GM18511 (cell line): ENCODE data around the gene FLNC.

Source experiments
- ATAC-seq: cut with Tn5 transposase; IDR thresholded peaks from one replicate; pipeline ENCODE4 v1.9.1; 2021; ENCODE audit warnings: mild to moderate bottlenecking, moderate library complexity; ENCODE audit not compliant: unreplicated experiment

Gene FLNC

DNA sequence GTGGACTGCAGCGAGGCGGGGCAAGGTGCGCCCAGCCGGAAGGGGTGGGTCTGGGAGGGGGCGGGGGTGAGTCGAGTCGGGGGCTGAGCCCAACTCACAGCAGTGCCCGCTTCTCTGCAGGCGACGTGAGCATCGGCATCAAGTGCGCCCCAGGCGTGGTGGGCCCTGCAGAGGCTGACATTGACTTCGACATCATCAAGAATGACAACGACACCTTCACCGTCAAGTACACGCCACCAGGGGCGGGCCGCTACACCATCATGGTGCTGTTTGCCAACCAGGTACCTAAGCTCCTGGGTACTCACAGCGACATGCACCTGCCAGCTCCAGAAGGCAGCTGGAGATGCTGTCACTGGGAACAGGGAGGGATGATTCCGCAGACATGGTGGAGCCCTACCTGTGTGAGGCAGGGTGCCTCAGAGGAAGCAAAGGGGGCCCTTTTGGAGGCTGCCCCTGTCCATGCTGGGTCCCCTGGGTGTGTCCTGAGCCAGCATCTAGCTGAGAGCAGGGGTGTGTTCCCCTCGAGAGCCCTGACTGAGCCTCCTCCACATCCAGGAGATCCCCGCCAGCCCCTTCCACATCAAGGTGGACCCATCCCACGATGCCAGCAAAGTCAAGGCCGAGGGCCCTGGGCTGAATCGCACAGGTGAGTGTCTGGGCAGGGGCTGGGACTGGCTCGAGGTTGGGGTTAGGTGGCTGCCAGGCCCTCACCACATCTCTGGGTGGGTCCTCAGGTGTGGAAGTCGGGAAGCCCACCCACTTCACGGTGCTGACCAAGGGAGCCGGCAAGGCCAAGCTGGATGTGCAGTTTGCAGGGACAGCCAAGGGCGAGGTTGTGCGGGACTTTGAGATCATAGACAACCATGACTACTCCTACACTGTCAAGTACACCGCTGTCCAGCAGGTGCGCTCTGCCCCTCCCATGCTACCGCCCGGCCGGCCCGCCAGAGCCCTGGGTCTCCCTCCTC lies 12.8 kb downstream of the FLNC start:
- no peak for ATAC-seq

DNA sequence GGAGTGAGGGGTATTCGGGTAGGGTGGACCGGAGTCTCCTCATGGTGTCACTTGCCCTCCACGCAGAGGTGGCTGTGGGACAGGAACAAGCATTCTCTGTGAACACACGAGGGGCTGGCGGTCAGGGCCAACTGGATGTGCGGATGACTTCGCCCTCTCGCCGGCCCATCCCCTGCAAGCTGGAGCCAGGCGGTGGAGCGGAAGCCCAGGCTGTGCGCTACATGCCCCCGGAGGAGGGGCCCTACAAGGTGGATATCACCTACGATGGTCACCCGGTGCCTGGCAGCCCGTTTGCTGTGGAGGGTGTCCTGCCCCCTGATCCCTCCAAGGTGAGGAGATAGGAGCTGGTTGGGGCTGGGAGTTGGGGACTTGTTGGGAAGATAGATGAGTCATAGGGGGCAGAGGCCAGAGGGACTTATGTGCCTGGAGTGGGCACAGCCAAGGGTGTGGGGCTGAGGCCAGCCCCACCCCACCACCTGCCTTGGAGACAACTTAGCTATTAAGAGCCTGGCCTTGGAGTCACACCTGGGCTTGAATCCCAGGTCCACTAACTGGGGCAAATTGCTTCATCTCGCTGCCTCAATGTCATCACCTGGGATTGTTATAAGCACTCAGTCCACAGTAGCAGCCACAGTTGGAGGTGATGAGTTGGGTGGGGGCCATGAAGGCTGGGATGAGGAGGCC lies 13.9 kb downstream of the FLNC start:
- ATAC-seq, result no peak

DNA sequence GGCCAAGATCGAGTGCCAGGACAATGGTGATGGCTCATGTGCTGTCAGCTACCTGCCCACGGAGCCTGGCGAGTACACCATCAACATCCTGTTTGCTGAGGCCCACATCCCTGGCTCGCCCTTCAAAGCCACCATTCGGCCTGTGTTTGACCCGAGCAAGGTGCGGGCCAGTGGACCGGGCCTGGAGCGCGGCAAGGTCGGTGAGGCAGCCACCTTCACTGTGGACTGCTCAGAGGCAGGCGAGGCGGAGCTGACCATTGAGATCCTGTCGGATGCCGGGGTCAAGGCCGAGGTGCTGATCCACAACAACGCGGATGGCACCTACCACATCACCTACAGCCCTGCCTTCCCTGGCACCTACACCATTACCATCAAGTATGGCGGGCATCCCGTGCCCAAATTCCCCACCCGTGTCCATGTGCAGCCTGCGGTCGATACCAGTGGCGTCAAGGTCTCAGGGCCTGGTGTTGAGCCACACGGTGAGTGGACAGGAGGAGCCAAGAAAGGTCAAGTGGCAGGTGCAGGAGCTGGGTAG lies 14.6 kb downstream of the FLNC start:
- no peak for ATAC-seq

DNA sequence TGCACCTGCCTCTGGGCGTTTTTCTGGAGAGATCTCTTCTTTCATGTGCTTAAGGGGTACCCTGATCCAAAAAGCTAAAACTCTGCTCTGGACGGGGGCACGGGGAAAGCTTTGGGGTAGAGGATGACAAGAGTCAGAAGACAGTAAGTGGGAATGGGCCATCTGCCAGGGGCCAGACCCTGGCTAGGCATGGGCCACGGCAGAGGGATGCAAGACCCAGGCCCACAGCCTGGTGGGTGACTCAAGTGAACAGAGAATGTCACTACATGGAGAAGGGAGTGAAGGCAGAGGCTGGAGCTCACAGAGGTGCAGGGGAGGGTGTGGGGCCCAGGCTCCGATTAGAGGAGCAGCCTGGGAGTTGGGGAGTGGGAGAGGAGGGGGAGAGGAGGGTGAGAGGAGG lies 15.3 kb downstream of the FLNC start:
- ATAC-seq, result no peak

DNA sequence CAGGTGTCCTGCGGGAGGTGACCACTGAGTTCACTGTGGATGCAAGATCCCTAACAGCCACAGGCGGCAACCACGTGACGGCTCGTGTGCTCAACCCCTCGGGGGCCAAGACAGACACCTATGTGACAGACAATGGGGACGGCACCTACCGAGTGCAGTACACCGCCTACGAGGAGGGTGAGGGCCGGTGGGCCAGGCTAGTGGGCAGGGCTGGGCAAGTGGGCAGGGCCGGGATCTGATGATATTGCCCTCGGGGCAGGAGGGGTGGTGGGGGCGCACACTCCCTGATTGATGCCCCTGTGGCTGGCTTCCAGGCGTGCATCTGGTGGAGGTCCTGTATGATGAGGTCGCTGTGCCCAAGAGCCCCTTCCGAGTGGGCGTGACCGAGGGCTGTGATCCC lies 15.8 kb downstream of the FLNC start:
- no peak for ATAC-seq

DNA sequence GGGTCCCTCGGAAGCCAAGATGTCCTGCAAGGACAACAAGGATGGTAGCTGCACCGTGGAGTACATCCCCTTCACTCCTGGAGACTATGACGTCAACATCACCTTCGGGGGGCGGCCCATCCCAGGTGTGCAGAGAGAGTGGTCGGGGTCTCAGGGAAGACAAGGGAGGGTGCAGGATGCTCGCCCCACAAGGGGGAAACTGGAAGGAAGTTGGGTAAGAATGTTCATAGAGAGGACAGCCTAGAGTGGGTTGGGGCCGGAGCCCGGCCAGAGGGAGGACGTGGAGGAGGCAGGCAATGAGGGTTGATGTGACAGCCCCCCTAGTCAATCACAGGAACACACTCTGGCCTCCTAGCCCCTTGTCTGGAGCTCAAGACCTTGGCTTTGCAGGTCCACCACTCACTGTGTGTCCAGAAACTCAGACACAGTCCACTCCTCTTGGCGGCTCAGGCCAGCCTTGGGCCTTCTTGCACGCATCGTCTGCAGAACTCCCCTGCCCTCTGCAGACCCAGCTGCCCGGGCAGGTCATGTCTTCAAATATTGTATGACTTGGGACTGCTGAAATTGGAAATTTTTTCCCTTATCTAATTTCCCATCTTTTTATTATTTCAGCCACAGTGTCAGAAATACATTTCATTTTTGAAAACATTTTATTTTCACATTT lies 16.7 kb downstream of the FLNC start:
- ATAC-seq, result no peak

DNA sequence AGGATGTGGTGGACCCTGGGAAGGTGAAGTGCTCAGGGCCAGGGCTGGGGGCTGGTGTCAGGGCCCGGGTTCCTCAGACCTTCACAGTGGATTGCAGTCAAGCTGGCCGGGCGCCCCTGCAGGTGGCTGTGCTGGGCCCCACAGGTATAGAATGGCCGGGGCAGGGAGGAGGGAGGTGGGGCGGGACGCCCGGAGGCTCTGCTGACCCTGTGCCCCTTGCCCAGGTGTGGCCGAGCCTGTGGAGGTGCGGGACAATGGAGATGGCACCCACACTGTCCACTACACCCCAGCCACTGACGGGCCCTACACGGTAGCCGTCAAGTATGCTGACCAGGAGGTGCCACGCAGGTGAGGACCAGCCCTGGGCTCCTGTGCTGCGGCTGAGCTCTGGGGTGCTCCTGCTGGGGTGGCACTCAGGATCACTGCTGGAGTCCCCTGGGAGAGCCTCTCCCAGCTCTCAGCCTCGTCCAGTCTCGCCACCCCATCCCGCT lies 17.6 kb downstream of the FLNC start:
- ATAC-seq, result no peak

DNA sequence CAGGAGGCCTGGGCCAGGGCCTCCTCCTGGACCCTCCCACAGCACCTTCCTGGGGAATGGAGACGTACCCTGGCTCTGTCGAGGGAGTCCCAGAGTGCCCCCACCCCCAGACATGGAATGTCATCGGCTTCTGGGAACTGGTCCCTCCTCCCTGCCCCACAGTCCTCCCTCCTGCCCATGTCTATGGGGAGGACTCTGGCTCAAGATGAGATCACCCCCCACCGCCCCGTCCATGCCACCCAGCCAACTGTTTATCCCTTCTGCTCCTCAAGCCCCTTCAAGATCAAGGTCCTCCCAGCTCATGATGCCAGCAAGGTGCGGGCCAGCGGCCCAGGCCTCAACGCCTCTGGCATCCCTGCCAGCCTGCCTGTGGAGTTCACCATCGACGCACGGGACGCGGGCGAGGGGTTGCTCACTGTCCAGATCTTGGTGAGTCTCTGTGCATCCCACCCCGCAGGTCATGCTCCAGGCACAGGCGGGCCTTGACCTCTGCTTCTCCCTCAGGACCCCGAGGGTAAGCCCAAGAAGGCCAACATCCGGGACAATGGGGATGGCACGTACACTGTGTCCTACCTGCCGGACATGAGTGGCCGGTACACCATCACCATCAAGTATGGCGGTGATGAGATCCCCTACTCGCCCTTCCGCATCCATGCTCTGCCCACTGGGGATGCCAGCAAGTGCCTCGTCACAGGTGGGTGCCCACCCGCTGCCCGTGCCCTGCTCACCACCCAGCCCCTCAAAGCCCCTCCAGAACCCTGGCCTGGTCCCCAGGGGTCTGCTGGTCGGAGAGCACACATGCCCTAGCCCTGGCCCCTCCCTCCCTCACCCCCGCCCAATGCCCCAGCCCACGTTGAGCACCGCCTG lies 18.3 kb downstream of the FLNC start:
- ATAC-seq, result no peak

DNA sequence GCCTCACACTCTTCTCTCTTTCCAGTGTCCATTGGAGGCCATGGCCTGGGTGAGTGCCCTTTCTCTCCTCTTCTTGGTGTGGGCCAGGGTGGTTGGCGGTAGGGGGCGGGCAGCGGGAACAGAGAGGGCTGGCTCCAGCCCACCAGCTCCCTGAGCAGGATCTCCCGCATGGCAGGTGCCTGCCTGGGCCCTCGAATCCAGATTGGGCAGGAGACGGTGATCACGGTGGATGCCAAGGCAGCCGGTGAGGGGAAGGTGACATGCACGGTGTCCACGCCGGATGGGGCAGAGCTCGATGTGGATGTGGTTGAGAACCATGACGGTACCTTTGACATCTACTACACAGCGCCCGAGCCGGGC lies 18.9 kb downstream of the FLNC start:
- no peak for ATAC-seq

DNA sequence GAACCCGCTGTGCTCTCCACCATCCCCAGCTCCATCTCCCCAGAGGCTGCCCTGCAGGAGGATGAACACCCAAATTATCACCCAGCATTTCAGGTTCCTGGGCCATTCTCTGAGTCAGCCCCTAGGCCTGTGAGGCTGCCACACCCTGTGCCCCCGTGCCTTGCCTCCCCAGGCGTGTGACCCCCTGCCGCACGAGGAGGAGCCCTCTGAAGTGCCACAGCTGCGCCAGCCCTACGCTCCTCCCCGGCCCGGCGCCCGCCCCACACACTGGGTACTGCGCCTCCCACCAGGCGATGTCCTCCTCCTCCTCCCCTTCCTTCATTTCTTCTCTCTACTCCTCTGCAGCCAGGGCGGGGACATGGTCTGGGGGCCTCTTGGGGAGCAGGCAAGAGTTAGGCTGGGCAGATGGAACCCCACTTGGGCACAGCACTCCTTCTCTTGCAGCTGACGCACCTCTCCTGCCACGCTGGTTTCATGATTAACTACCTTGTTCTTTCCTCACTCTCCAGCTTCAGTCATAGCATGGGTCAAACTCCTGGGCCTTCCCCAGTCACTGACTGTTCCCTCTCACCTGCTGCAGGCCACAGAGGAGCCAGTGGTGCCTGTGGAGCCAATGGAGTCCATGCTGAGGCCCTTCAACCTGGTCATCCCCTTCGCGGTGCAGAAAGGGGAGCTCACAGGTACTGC lies 19.7 kb downstream of the FLNC start:
- no peak for ATAC-seq

DNA sequence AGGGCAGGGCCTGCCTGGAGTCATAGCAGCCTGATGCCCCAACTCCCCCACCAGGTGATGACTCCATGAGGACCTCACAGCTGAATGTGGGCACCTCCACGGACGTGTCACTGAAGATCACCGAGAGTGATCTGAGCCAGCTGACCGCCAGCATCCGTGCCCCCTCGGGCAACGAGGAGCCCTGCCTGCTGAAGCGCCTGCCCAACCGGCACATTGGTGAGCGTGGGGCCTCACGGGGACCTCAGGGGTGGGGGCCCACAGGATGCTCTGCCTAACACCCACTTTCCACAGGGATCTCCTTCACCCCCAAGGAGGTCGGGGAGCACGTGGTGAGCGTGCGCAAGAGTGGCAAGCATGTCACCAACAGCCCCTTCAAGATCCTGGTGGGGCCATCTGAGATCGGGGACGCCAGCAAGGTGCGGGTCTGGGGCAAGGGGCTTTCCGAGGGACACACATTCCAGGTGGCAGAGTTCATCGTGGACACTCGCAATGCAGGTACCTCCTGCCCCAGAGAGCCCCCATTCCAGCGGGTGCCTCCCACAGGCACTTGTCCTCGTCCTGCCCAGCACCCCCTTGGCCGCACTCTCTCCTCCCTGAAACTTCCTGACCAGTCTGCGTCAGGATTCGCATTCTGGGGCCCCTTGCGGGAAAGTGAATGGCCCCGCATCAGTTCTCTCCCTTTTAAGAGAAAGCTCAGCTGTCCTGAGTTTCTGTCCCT lies 22.5 kb downstream of the FLNC start:
- no peak for ATAC-seq

DNA sequence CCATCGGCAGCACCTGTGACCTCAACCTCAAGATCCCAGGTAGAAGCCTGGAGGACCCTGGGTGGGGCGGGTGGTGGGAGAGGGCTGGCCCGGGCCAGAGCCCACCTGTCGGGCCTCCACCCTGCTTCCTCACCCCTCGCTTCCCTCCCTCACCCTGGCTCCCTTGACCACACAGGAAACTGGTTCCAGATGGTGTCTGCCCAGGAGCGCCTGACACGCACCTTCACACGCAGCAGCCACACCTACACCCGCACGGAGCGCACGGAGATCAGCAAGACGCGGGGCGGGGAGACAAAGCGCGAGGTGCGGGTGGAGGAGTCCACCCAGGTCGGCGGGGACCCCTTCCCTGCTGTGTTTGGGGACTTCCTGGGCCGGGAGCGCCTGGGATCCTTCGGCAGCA lies 23.6 kb downstream of the FLNC start:
- ATAC-seq, result no peak

DNA sequence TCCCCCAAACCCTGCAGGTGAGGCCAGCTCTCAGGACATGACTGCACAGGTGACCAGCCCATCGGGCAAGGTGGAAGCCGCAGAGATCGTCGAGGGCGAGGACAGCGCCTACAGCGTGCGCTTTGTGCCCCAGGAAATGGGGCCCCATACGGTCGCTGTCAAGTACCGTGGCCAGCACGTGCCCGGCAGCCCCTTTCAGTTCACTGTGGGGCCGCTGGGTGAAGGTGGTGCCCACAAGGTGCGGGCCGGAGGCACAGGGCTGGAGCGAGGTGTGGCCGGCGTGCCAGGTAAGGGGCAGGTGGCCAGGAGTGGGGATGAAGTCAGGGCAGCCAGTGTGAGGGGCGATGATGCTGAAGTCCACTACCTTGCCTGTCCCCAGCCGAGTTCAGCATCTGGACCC lies 24.2 kb downstream of the FLNC start:
- ATAC-seq, result no peak

DNA sequence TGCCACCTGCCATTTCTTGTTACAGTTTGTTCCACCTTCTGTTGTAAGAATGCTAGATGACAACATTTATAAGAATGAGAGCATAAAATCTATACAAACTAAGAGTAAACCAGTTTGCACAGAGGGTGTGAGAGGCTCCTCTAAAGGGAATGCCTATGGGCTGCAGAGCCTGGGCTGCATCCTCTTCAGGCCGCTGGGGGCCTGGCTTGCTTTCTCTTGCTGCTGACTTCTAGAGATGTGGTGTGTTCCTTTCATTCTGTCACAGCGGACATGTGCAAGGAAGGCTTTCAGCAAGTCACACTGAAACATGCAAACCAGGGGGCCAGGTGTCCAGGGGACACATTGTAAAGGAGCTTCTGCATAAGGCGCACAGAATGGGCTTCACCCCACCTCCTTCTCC lies 25.4 kb downstream of the FLNC start:
- no peak for ATAC-seq

DNA sequence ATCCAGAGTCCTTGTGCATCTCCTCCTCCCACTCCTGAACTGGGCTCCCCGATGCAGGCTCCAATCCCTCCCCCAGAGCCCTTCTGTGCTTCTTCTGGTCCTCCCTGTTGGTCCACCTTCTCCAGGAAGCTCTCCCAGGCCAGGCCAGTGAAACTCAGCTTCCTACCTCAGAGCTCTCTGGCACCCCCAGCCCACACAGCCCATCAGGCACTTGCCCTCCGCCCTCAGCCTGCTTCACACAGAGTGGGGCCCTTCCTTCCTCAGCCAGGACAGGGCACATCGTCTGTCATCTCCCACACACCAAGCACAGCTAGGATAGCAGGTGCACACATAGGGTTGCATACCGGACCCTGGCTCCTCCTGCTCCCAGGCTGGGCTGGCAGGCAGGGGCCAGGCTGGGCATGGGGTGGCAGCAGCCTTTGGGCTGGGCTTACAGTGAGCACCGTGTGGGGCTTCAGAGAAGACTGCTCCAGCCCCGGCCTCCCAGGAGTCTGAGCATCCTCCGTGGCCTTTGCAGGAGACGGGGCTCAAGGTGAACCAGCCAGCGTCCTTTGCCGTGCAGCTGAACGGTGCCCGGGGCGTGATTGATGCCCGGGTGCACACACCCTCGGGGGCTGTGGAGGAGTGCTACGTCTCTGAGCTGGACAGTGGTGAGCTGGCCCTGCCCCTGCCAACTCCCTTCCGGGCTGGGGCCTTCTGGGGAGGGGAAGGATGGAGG lies 26.0 kb downstream of the FLNC start:
- no peak for ATAC-seq

DNA sequence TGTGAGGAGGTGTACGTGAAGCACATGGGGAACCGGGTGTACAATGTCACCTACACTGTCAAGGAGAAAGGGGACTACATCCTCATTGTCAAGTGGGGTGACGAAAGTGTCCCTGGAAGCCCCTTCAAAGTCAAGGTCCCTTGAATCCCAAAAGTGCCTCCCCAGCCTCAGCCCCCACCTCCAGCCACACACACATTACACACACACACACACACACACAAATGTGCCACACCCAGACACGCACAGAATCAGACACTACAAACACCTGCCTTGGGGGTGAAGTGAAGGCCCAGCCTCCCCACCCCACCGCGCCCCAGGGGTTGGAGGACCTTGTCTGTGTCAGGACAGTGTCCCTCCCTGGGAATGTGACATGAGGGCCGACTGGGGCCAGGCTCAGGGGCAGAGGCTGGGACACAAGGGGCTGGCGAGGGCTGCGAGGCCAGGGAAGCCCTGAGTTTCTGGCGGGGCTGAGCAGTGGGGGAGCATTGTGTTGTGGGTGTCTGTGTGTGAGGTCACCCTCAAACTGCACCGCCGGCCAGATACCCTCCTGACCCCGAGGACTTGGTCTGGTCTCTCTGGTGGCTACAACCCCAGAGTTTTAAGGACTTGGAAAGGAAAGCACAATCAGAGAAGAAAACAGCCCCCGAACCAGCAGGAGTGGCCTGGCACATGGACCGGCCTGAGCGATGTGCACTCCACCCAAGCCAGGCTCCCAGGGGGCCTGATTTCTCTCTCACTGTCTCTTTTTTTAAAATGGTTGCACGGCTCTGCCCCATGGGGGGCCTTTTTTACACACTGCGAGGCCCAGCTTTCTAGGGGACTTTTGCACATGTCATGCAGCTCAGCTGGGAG lies 28.4 kb downstream of the FLNC start:
- no peak for ATAC-seq

DNA sequence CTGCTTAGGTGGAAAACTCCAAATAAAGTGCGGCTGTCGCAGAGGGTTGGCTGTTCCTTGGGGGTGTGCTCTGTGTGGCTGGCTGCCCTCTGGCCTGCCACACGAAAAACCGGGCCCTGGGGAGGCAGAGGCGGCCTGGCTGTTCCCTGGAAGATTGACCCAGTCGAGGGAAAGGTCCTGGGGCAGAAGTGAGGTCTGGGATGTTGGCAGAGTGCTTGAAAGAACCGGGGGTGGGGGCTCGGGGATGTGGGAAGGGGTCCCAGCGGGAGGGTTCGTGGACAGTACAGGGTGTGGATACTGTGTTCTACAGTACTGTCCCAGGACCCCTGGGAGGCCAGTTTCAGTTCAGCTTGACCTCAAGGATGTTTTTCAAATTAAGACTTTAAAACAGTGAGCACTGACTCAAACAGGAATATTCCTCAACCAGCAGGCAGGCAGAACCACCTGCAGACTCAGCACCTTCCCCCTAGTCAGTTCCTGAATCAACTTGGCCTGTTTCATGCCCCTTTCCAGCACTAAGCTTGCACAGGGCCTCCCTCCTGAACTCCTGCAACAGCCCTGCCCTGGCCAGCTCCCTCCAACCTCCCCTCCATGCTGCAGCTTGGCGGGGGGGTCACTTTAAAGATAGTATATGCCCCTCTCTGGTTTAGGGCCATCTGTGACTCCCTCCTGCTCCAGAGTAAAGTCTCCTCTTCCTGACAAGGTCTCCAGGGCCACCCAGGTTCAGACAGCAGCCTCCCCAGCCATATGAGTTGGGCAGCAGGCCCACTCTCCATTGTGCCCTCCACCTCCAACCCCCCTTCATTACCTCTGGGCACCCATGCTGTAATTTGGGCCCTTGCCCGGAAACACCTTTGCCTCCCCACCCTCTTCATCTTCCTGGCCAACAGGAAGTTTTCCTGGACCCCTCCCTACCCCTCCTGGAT lies 29.3 kb downstream of the FLNC start:
- no peak for ATAC-seq
